Right lobe of liver (tissue), 6 donors: ENCODE data around the gene GPC2. TPM values are rescaled to one million over a fixed set of nuclear protein-coding genes. Genes with fewer than 3 reads are reported as not detected.
A peak's percentile ranks its signal among the peaks of the same experiment; 100 is the strongest.
"Not testable (repeated sequence)": the region's sequence is repeated elsewhere in the genome, so short reads cannot be mapped to it uniquely, and the experiment has no call there.

Source experiments
- ATAC-seq, 4 donors: fragments of 200-7000 bp; cut with Tn5 transposase; one replicate each; pipeline ENCODE4 v1.9.1; 2020; ENCODE audit warnings: mild to moderate bottlenecking in 4 of 4, moderate library complexity in 4 of 4
- DNase-seq, 3 donors: peaks; one replicate each; pipeline ENCODE4 v3.0.0-alpha.2; 2020
- H3K27ac ChIP-seq, 3 donors: fragments of 200-600 bp; one replicate each; pipeline ENCODE4 v1.8.0; 2022
- H3K27me3 ChIP-seq, 2 donors: fragments of 200-600 bp; one replicate each; pipeline ENCODE4 v1.8.0; 2022
- H3K36me3 ChIP-seq, 4 donors: fragments of 200-600 bp; sonication (generic) in 1 of 4; one replicate each; pipeline versions ENCODE4 v1.5.1 to v1.8.0; 2017 to 2022; ENCODE audit warnings: control low read depth in 1 of 4
- H3K4me1 ChIP-seq, 4 donors: fragments of 200-600 bp; sonication (generic) in 1 of 4; one replicate each; pipeline versions ENCODE4 v1.5.1 to v1.8.0; 2017 to 2022; ENCODE audit warnings: control low read depth in 1 of 4
- H3K4me3 ChIP-seq, 3 donors: fragments of 200-600 bp; one replicate each; pipeline ENCODE4 v1.8.0; 2022
- H3K9me3 ChIP-seq, 4 donors: fragments of 200-600 bp; sonication (generic) in 1 of 4; one replicate each; pipeline versions ENCODE4 v1.5.1 to v1.8.0; 2017 to 2022; ENCODE audit warnings: control low read depth in 1 of 4
- POLR2A ChIP-seq: fragments of 450-650 bp; IDR thresholded peaks from one replicate; pipeline ENCODE4 v1.6.1; 2017; ENCODE audit warnings: antibody characterized with exemption, mild to moderate bottlenecking
- WGBS: methylation state at CpG from one replicate; pipeline ENCODE4 v1.1.6; 2018; ENCODE audit warnings: low coverage, low lambda C conversion rate; ENCODE audit not compliant: insufficient coverage; ENCODE audit errors: missing lambda C conversion rate; 5-methylcytosine and 5-hydroxymethylcytosine counted together
- intact Hi-C, 2 donors: fragments of 100-400 bp; cut with DNase I; formaldehyde crosslinking; loops; one replicate each; pipeline versions ENCODE4 v1.11.2 to v1.14.1; 2022
- total RNA-seq, 6 experiments: library from RNA; depleted of rRNA in 2 of 6; stranded (reverse); fragments of >200 nt in 2 of 6; fragmentation: NEBNext Ultra II Directional in 3 of 6; extraction: Animal tissue kit (Norgen Biotek cat#: 25700) in 3 of 6; gene quantifications; one replicate each; pipeline versions ENCODE4 v1.1.0 to v1.2.4, GENCODE V29; 2016 to 2023
- TF ChIP-seq, protein P1 (sequence below), 4 donors: fragments of 200-600 bp in 3 of 4; fragments of 450-650 bp in 1 of 4; IDR thresholded peaks; one replicate each; pipeline versions ENCODE4 v1.5.1 to v1.8.0; 2016 to 2022; ENCODE audit warnings: antibody characterized with exemption in 4 of 4, mild to moderate bottlenecking in 2 of 4
- donor health status: DM: no; HTN: yes; CAD: no.
- donor health status: DM: no; HTN: no; CAD: no.
- donor health status: DM: no; HTN: no; CAD: no.
- donor health status: DM: no; HTN: yes; CAD: no.
- donor health status: DM: no; HTN: yes; CAD: no.

Gene GPC2
- total RNA-seq, 6 experiments from 2014 or later, result 0.35 to 0.40 TPM; not detected in 4

GRCh38 chr7:100189061-100189460 is 11.9 kb upstream of the GPC2 start:
- Histone ChIP-seq H3K27ac (no peak overlapping the region), H3K4me1 (no peaks in the 10 kb centered on the region), H3K36me3 (no peaks in the 10 kb centered on the region), H3K4me3 (no peak overlapping the region), H3K27me3 (no peaks in the 10 kb centered on the region), H3K9me3 (no peaks in the 10 kb centered on the region)
- 60% methylated on average over 3 of the region's 3 CpGs for WGBS
- no peak for ATAC-seq
- no peak for DNase-seq
- TF ChIP-seq, protein P1, sequence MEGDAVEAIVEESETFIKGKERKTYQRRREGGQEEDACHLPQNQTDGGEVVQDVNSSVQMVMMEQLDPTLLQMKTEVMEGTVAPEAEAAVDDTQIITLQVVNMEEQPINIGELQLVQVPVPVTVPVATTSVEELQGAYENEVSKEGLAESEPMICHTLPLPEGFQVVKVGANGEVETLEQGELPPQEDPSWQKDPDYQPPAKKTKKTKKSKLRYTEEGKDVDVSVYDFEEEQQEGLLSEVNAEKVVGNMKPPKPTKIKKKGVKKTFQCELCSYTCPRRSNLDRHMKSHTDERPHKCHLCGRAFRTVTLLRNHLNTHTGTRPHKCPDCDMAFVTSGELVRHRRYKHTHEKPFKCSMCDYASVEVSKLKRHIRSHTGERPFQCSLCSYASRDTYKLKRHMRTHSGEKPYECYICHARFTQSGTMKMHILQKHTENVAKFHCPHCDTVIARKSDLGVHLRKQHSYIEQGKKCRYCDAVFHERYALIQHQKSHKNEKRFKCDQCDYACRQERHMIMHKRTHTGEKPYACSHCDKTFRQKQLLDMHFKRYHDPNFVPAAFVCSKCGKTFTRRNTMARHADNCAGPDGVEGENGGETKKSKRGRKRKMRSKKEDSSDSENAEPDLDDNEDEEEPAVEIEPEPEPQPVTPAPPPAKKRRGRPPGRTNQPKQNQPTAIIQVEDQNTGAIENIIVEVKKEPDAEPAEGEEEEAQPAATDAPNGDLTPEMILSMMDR (IDR thresholded peaks at IDR 0.05), result no peak
- TF ChIP-seq POLR2A, result no peak
- intact Hi-C loops, result no loop called here

DNA sequence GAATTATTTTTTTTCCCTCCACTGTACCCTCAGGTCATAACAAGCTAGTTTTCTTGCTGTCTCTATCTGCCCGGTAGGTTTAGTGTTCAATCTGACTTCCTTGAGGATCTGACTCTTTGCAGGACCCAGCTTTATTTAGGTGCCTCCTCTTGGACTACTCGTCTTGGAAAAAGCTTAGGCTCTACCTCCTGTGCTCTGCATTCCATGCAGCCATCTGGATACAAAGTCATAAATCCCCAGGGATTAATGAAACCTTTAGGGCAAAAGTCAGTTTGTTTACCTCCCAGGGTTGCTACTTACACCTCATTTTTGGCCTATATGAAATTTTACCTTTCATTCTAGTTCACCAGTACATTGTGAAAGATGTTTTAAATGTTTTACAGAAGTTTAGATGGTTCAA is 8.5 kb upstream of the GPC2 start:
- TF ChIP-seq, protein P1 (IDR thresholded peaks at IDR 0.05), result no peak
- TF ChIP-seq POLR2A, result no peak
- no peak overlapping the region for H3K27ac ChIP-seq
- intact Hi-C loops, result no loop called here
- no peaks in the 10 kb centered on the region for H3K9me3 ChIP-seq
- no peak for DNase-seq
- no peak for ATAC-seq
- H3K4me1 ChIP-seq, result no peaks in the 10 kb centered on the region
- no peaks in the 10 kb centered on the region for H3K36me3 ChIP-seq
- 84% methylated on average over 2 of the region's 2 CpGs for WGBS
- H3K4me3 ChIP-seq, result no peak overlapping the region
- H3K27me3 ChIP-seq, result no peaks in the 10 kb centered on the region

DNA sequence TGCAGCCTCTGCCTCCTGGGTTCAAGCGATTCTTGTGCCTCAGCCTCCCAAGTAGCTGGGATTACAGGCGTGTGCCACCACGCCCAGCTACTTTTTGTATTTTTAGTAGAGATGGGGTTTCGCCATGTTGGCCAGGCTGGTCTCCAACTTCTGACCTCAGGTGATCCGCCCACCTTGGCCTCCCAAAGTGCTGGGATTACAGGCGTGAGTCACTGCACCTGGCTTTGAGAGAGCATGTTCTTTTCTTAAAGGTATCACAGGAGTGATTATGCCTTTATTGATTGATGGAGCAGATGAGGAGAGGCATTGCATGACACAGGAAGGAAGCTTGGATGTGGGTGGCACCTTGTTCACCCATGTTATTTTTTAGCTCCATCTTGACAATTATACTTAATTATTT is 5.9 kb upstream of the GPC2 start:
- H3K9me3 ChIP-seq, H3K4me1 ChIP-seq, intact Hi-C loops, ATAC-seq, H3K27me3 ChIP-seq, H3K27ac ChIP-seq, H3K36me3 ChIP-seq, H3K4me3 ChIP-seq, DNase-seq: not testable (repeated sequence)
- WGBS, result no CpG with 5 or more reads among the region's 6 CpGs

GRCh38 chr7:100182616-100183015 is 5.4 kb upstream of the GPC2 start:
- H3K9me3 ChIP-seq, H3K4me1 ChIP-seq, H3K36me3 ChIP-seq, H3K27me3 ChIP-seq, H3K27ac ChIP-seq, ATAC-seq, H3K4me3 ChIP-seq, intact Hi-C loops, DNase-seq: not testable (repeated sequence)
- 67% methylated on average over 6 of the region's 6 CpGs for WGBS

DNA sequence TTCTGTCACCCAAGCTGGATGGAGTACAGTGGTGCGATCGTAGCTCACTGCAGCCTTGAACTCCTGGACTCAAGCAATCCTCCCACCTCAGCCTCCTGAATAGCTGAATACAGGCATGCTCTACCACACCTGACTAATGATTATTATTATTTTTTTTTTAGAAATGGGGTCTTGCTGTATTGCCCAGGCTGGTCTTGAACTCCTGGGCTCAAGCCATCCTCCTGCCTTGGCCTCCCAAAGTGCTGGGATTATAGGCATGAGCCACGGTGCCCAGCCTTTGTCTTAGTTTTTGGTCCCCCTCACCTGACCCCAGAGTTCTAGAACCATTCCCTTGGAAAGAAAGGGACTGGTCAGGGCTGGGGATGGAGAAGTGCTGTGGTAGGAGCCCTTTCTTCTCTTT is 2.9 kb upstream of the GPC2 start:
- H3K27ac ChIP-seq, ATAC-seq, H3K27me3 ChIP-seq, intact Hi-C loops, H3K36me3 ChIP-seq, DNase-seq, H3K4me3 ChIP-seq, H3K9me3 ChIP-seq, H3K4me1 ChIP-seq: not testable (repeated sequence)
- 82% methylated on average over 2 of the region's 3 CpGs for WGBS

DNA sequence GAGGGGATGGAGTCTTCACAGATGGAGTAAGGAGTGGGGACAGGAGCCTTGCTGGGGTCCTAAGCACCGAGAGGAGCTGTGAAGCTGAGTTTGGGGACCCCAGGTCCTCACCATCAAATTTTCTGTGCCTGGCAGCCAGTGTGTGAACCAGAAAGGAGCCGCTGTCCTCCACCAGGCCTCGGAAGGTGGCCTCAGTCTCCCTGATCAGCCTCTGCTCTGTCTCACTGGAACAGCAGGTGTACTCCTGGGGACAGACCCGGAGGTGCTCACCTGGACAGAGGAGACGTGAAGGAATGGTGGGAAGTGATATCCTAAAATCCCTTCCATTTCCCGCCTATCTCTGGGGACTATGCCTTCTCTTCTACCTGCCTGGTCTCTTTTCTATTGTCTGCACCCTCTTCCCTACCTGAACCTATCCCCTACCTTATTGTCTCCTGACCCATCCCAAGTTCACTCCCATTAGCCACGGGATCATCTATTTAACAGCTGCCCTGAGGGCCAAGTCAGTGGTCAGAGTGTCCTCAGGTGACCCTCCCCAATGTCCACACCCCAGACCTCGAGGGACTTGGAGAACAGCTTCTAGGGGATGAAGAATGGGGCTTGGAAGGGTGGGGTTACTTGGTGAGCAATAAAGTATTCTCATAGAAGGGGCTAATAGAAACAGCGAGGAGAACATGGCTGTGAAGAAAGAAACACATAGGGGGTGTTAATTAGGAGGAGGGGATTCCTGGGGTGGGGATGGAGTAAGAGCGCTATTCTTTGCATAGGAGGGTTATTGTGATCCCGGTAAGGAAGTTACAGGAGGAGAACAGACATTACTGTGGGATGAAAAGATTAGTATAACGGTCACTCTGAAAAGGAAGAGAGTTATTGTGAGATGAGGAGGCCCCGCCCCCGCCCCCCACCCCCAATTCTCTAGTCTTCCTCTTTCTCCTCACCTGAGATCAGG is 811 bp downstream of the GPC2 start:
- Histone ChIP-seq H3K9me3 (no peaks in the 10 kb centered on the region), H3K36me3 (no peaks in the 10 kb centered on the region), H3K27ac (no peak overlapping the region), H3K27me3 (no peaks in the 10 kb centered on the region), H3K4me3 (peak overlapping the region; percentile 38 to 56 (median 39)), H3K4me1 (peaks cover 0 to 3% (median 0%) of the 10 kb centered on the region in 4 donors)
- no peak for DNase-seq
- ATAC-seq, result no peak
- TF ChIP-seq, protein P1 (IDR thresholded peaks at IDR 0.05), result no peak
- TF ChIP-seq POLR2A, result no peak
- intact Hi-C loops, result no loop called here
- 32% methylated on average over 9 of the region's 14 CpGs for WGBS
